ENCODE results near the gene PIAS1.
"Not testable (repeated sequence)": the region's sequence is repeated elsewhere in the genome, so short reads cannot be mapped to it uniquely, and the experiment has no call there.

The PIAS1 gene

DNA sequence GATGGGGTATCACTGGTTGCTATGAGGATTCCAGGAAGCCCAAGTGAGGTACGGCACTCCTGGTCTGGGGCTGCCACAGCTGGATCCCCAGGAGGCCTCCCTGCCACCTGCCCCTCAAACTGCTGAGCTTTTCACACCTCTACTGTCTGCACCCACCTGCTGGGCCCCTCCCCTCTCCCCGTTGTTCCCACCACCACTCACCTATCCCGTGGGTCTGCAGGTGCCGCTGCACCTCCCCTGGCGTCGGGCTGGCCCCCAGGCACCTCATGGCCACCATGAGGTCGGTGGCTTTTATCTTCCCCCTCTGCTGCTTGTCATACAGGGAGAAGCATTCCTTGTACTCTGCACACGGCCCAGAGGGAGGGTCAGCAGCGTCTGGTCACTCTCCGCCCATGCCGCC, 145.2 kb downstream of the PIAS1 start:
- no peak overlapping the region for H3K4me3 ChIP-seq (ENCODE audit: low read depth, low read length)
- TF ChIP-seq, protein P1, sequence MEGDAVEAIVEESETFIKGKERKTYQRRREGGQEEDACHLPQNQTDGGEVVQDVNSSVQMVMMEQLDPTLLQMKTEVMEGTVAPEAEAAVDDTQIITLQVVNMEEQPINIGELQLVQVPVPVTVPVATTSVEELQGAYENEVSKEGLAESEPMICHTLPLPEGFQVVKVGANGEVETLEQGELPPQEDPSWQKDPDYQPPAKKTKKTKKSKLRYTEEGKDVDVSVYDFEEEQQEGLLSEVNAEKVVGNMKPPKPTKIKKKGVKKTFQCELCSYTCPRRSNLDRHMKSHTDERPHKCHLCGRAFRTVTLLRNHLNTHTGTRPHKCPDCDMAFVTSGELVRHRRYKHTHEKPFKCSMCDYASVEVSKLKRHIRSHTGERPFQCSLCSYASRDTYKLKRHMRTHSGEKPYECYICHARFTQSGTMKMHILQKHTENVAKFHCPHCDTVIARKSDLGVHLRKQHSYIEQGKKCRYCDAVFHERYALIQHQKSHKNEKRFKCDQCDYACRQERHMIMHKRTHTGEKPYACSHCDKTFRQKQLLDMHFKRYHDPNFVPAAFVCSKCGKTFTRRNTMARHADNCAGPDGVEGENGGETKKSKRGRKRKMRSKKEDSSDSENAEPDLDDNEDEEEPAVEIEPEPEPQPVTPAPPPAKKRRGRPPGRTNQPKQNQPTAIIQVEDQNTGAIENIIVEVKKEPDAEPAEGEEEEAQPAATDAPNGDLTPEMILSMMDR (IDR thresholded peaks at IDR 0.05; ENCODE audit: borderline replicate concordance, insufficient read depth, low read depth, low read length): no peak

DNA sequence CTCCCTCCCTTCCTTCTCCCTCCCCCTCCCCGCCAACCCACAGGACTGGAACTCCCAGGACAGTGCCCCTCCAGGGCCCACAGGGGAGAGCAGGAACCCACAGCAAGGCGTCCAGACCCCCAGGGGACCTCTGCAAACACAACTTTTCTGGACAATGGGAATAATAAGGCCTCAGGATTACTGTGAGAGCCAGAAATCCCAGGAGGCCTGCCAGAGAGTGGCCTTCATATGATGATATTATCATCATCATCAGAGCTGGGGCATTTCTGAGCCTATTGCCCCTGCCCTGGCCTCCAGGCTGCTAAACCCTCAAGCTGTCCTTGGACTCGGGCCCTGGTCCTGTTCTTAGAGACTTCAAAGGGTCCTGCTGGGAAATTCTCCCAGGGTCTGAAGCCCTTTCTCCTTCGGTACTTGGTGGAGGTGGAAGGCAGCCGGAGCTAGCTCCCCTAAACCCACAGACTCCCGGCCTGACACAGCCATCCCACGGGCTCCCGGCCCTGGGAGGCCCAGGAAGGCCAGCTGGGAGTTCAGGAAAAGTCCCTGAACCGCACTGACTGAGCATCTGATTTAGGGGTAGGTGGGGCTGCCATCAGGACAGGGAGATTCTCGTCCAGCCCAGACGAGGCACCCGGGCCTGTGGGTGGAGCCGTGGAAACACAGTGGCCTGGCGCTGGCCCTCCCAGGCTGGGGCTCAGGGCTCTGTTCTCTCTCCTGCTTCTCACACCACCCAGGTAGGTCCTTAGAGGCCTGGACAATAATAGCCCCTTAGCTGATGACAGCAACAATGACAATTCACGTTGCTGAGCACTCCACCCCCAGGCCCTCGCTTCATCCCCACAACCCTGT, 146.1 kb downstream of the PIAS1 start:
- H3K4me3 ChIP-seq (ENCODE audit: low read depth, low read length): no peak overlapping the region
- TF ChIP-seq, protein P1 (IDR thresholded peaks at IDR 0.05; ENCODE audit: borderline replicate concordance, insufficient read depth, low read depth, low read length): no peak

DNA sequence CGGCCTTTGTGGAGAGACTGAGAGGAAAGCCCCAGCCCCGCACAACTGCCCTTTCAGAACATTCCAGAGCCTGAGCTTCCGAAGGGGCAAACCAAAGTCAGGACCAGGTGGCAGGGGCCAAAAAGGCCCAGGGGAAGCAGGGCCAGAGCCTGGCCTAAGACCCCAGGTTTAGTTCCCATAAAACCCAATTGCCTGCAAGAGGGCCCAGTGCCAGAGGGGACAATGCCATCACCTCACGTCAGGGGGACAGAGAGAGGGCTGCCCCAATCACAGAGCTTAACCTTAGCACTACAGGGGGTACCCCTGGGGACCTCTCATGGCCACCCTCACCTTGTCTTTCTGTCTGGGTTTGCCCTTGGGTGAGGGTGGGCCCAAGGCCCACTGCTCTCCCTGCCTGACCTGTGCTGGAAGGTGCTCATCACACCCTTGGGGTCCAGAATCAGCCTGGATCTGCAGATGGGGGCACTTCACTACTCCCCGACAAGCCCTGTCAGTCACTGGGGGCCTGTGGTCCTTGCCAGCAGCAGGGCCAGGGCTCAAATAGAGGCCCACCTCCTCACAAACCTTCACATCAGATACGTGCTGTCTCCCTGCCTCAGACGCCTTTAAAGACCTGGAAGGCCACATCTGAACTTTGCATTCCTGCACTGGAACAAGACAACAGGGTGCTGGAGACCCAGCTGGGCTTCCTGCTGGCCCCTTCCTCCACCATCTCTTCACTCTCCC, 147.2 kb downstream of the PIAS1 start:
- TF ChIP-seq, protein P1 (IDR thresholded peaks at IDR 0.05; ENCODE audit: borderline replicate concordance, insufficient read depth, low read depth, low read length): no peak

DNA sequence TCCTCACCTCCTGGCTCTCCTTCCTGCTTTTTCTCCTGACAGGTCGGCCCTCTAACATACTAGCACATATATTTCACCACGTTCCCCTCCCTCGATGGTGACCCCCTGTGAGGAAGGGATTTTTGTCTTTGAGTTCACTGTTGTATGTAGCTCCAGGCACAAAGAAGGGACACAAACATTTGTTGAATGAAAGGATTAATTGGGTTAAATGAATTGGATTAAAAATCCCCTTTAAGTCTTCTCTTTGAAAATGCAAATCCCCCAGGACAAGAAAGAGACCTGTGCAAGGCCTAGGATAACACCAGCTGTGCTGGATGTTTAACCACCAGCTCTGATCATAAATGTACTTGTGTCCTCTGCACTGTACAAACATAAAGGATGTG, 147.8 kb downstream of the PIAS1 start:
- H3K4me3 ChIP-seq (ENCODE audit: low read depth, low read length): no peak overlapping the region
- TF ChIP-seq, protein P1 (IDR thresholded peaks at IDR 0.05; ENCODE audit: borderline replicate concordance, insufficient read depth, low read depth, low read length): no peak

More for the DNA sequence above, 147.2 kb downstream of the PIAS1 start:
- no peak overlapping the region for H3K4me3 ChIP-seq (ENCODE audit: low read depth, low read length)

DNA sequence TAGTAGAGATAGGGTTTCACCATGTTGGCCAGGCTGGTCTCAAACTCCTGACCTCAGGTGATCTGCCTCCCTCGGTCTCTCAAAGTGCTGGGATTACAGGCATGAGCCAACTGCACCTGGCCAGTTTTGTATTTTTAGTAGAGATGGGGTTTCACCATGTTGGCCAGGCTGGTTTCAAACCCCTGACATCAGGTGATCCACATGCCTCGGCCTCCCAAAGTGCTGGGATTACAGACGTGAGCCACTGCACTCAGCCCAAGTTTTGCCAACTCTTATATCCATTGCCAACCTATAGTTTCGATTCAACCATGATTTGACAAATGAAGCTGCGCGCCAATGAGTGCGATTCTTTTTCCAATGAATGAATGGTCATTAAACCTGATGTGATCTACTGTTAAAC, 148.9 kb downstream of the PIAS1 start:
- not testable (repeated sequence) for H3K4me3 ChIP-seq (ENCODE audit: low read depth, low read length)

DNA sequence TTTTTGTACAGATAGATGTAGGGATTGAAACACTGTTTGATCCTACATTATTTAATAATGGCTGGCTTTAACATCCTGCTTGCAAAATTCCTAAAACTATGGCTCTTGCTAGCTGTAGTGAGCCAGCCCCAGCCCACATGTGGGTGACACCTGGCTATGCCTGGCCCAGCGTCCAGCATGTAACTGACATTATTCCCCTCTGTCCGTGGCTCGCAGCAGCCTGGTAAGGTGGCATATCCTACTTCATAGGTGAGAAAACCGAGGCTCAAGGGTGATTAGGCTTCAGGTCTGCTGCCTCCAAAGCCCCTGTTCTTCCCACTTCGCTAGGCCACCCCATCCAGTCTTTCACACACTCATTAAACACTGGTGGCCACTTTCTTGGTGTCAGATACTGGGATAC, 149.4 kb downstream of the PIAS1 start:
- H3K4me3 ChIP-seq (ENCODE audit: low read depth, low read length): no peak overlapping the region
- TF ChIP-seq, protein P1 (IDR thresholded peaks at IDR 0.05; ENCODE audit: borderline replicate concordance, insufficient read depth, low read depth, low read length): no peak

DNA sequence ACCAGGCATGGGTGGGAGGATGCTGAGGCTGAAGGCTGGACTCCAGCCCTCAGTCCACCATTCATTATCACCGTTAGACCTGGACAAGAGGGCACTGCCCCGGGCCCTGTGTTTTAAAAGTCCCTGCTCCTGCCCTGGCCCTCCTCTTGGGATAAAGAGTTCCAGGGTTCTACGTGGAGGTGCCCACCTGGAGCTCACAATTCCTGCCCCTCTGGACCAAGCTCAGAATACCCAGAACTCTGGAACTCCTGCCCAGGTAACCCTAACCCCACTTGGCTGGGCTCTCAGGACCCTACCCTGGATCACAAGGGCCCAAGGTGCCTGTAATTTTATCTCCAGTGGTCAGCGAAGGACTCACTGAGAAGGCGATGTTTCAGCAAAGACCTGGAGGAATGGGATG, 149.8 kb downstream of the PIAS1 start:
- no peak overlapping the region for H3K4me3 ChIP-seq (ENCODE audit: low read depth, low read length)
- TF ChIP-seq, protein P1 (IDR thresholded peaks at IDR 0.05; ENCODE audit: borderline replicate concordance, insufficient read depth, low read depth, low read length): no peak

Measured in GM12875 (cell line).